SU-DHL-6 (cell line): ENCODE measurements around the gene CCER1.
"Not testable (repeated sequence)": the region's sequence is repeated elsewhere in the genome, so short reads cannot be mapped to it uniquely, and the experiment has no call there.

ENCODE experiments used
- H2AFZ ChIP-seq: fragments of 200-600 bp; sonication (generic); 2 replicates; pipeline ENCODE4 v1.6.1; 2014; ENCODE audit warnings: low read depth, mild to moderate bottlenecking, moderate library complexity, mixed read lengths, antibody characterized with exemption, low read length; ENCODE audit not compliant: severe bottlenecking
- H3F3A ChIP-seq: fragments of 200-600 bp; shearing (Covaris generic); 2 replicates; pipeline ENCODE4 v1.6.0; 2016; ENCODE audit warnings: antibody characterized with exemption, mild to moderate bottlenecking; ENCODE audit not compliant: insufficient read depth
- H3K27ac ChIP-seq: fragments of 200-600 bp; sonication (generic); 2 replicates; pipeline ENCODE4 v1.5.1; 2016; ENCODE audit warnings: low read depth, mild to moderate bottlenecking, low read length, moderate library complexity, mixed read lengths
- H3K27me3 ChIP-seq: fragments of 200-600 bp; sonication (generic), shearing (Covaris generic); 2 replicates; pipeline ENCODE4 v1.6.0; 2014; ENCODE audit warnings: mild to moderate bottlenecking, low read length
- H3K36me3 ChIP-seq: fragments of 200-600 bp; sonication (generic); 2 replicates; pipeline ENCODE4 v1.6.1; 2014; ENCODE audit warnings: mild to moderate bottlenecking, low read length, mixed read lengths
- H3K4me2 ChIP-seq: fragments of 300-600, 200-600 bp; shearing (Covaris generic), sonication (generic); 2 replicates; pipeline ENCODE4 v1.6.0; 2014; ENCODE audit warnings: low read length, low read depth, mild to moderate bottlenecking; ENCODE audit not compliant: poor library complexity, severe bottlenecking
- H3K4me3 ChIP-seq: fragments of 200-600 bp; sonication (generic); 2 replicates; pipeline ENCODE4 v1.5.1; 2014; ENCODE audit warnings: antibody characterized with exemption, low read length, mild to moderate bottlenecking, mixed read lengths; ENCODE audit not compliant: insufficient read depth, poor library complexity, severe bottlenecking
- H3K79me2 ChIP-seq: fragments of 200-600 bp; sonication (generic); 2 replicates; pipeline ENCODE4 v1.6.1; 2014; ENCODE audit warnings: mild to moderate bottlenecking, low read length, moderate library complexity; ENCODE audit not compliant: insufficient read depth
- H3K9ac ChIP-seq: fragments of 200-600 bp; sonication (generic); 2 replicates; pipeline ENCODE4 v1.7.0; 2014; ENCODE audit warnings: mild to moderate bottlenecking, low read length
- H3K9me2 ChIP-seq: fragments of 200-600 bp; sonication (generic); replicated peaks from 2 replicates; pipeline ENCODE4 v1.6.1; 2014; ENCODE audit warnings: low read length; ENCODE audit not compliant: insufficient read depth
- H3K9me3 ChIP-seq: fragments of 200-600 bp; sonication (generic); 2 replicates; pipeline ENCODE4 v1.6.1; 2014; ENCODE audit warnings: low read length, mixed read lengths; ENCODE audit not compliant: insufficient read depth
- H4K20me1 ChIP-seq: fragments of 200-600 bp; sonication (generic); 2 replicates; pipeline ENCODE4 v1.6.1; 2014; ENCODE audit warnings: low read depth, mild to moderate bottlenecking, antibody characterized with exemption, low read length, moderate library complexity, mixed read lengths
- CTCF ChIP-seq: fragments of 200-600 bp; sonication (generic); IDR thresholded peaks from one replicate; pipeline ENCODE4 v1.5.1; 2017; ENCODE audit warnings: antibody characterized with exemption, mild to moderate bottlenecking, low read length, moderate library complexity; ENCODE audit not compliant: insufficient read depth, poor library complexity, severe bottlenecking
- EZH2phosphoT487 ChIP-seq: fragments of 200-600 bp; sonication (generic), shearing (Covaris generic); conservative IDR thresholded peaks from 2 replicates; pipeline ENCODE4 v1.6.1; 2018; ENCODE audit warnings: mild to moderate bottlenecking, antibody characterized with exemption, low read length, moderate library complexity, mixed read lengths

CCER1 gene

GRCh38 chr12:90990611-90991010 lies 35.6 kb upstream of the CCER1 start:
- Histone ChIP-seq H3K9me2 (no peaks in the 10 kb centered on the region), H3K9me3 (no peaks in the 10 kb centered on the region), H3K79me2 (no peaks in the 10 kb centered on the region), H3F3A (no peaks in the 10 kb centered on the region), H2AFZ (no peak overlapping the region), H3K27me3 (no peaks in the 10 kb centered on the region), H3K4me3 (no peak overlapping the region), H3K9ac (no peak overlapping the region), H3K27ac (no peak overlapping the region), H4K20me1 (no peaks in the 10 kb centered on the region), H3K36me3 (no peaks in the 10 kb centered on the region), H3K4me2 (no peak overlapping the region)
- no peak for TF ChIP-seq CTCF
- no peak for TF ChIP-seq EZH2phosphoT487

DNA sequence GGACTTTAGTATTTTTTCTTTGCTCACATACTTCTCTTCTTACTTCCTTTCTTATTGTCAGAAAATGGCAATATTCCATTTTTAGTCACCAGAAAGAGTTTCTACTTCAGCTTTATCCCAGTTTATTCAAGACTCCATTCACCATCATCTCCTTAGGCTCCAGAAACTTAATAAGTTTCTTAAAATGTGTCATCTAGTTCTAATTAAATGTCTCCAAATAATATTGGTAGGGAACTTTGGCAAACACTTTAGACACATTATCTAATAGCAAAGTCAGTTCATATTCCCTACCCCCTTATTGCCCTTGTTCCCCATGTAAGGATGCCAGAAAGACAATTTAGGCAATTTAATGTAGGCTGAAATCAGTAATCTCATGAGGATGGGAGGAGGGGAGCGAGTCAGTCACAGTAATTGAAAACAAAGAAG lies 34.7 kb upstream of the CCER1 start:
- TF ChIP-seq EZH2phosphoT487, result no peak
- TF ChIP-seq CTCF, result no peak
- H2AFZ ChIP-seq, result no peak overlapping the region

DNA sequence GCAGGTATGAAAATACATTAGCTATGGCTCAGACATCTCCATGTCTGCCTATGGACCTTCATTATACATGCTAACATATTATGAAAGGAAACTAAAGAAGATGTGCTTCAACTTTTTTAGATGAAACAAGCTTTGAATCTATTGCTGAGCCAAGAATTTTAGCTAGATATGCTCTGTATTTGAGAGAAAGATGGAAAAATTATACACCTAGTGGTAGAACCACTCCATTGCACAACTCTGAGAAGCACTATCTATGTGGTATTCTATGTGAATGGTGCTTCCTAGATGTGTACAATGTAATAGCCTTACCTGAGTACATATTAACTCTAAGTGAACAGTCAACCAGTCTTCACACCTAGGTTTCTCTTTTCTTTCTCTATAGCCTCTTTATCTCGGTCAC lies 32.5 kb upstream of the CCER1 start:
- H3K4me3 ChIP-seq, result no peak overlapping the region
- no peak overlapping the region for H3K9ac ChIP-seq
- H3K79me2 ChIP-seq, result no peaks in the 10 kb centered on the region
- H3K4me2 ChIP-seq, result no peak overlapping the region
- H3F3A ChIP-seq, result no peaks in the 10 kb centered on the region
- H3K9me2 ChIP-seq, result no peaks in the 10 kb centered on the region
- no peaks in the 10 kb centered on the region for H3K36me3 ChIP-seq
- H4K20me1 ChIP-seq, result no peaks in the 10 kb centered on the region
- no peak overlapping the region for H2AFZ ChIP-seq
- TF ChIP-seq CTCF, result no peak
- no peak for TF ChIP-seq EZH2phosphoT487
- no peaks in the 10 kb centered on the region for H3K9me3 ChIP-seq
- no peak overlapping the region for H3K27ac ChIP-seq
- no peaks in the 10 kb centered on the region for H3K27me3 ChIP-seq

More for the DNA sequence above, 34.7 kb upstream of the CCER1 start:
- no peaks in the 10 kb centered on the region for H4K20me1 ChIP-seq
- no peaks in the 10 kb centered on the region for H3K27me3 ChIP-seq
- H3K4me3 ChIP-seq, result no peak overlapping the region
- no peak overlapping the region for H3K9ac ChIP-seq
- no peak overlapping the region for H3K27ac ChIP-seq
- no peak overlapping the region for H3K4me2 ChIP-seq
- H3K36me3 ChIP-seq, result no peaks in the 10 kb centered on the region
- no peaks in the 10 kb centered on the region for H3K9me2 ChIP-seq
- H3K79me2 ChIP-seq, result no peaks in the 10 kb centered on the region
- H3F3A ChIP-seq, result no peaks in the 10 kb centered on the region
- no peaks in the 10 kb centered on the region for H3K9me3 ChIP-seq

DNA sequence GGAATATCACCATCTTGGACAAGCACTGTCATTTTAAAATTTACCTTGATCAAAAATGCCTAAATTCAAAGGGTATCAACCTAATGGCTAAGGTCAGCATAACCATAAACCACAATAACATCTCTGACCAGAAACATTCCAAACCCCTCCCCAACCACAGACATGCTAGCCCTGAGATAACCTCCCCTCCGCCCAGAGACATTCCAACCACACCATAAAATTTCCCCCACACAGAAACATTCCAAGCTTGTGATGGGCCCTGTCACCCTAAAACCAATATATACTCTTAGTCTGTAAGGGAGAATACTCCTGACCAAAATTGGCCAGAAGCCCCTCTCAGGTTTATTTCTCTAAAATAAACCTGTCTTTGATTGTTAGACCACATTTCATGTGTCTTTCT lies 32.1 kb upstream of the CCER1 start:
- no peak for TF ChIP-seq EZH2phosphoT487
- TF ChIP-seq CTCF, result no peak
- Histone ChIP-seq H3K9me3 (no peaks in the 10 kb centered on the region), H3K36me3 (no peaks in the 10 kb centered on the region)

DNA sequence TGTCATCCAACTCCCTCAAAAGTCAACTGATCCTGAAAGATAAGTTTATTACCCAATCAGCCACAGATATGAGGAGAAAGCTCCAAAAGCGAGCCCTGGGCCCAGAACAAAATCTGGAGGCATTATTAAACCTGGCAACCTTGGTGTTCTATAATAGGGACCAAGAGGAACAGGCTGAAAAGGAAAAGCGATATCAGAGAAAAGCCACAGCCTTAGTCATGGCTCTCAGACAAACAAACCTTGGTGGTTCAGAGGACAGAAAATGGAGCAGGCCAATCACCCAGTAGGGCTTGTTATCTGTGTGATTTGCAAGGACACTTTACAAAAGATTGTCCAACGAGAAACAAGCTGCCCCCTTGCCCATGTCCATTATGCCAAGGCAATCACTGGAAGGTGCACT lies 30.4 kb upstream of the CCER1 start:
- not testable (repeated sequence) for H3F3A ChIP-seq, H3K4me2 ChIP-seq, H3K9me3 ChIP-seq, H2AFZ ChIP-seq, H3K9ac ChIP-seq, H3K79me2 ChIP-seq, H3K4me3 ChIP-seq, H3K27me3 ChIP-seq, H3K27ac ChIP-seq, H3K36me3 ChIP-seq, H4K20me1 ChIP-seq, H3K9me2 ChIP-seq

More for the DNA sequence above, 32.1 kb upstream of the CCER1 start:
- Histone ChIP-seq H3K79me2 (no peaks in the 10 kb centered on the region), H3K9ac (no peak overlapping the region), H3K27me3 (no peaks in the 10 kb centered on the region), H3K4me2 (no peak overlapping the region), H3K4me3 (no peak overlapping the region), H3K27ac (no peak overlapping the region), H4K20me1 (no peaks in the 10 kb centered on the region), H3F3A (no peaks in the 10 kb centered on the region), H2AFZ (no peak overlapping the region), H3K9me2 (no peaks in the 10 kb centered on the region)
